Stimulated activated CD8-positive, alpha-beta memory T cell treated with anti-CD3 and anti-CD28 coated beads, Interleukin-4, amount 100 ng/mL, for 24 hours (primary cell): ENCODE results near the gene ICOSLG.
"Not testable (repeated sequence)": the region's sequence is repeated elsewhere in the genome, so short reads cannot be mapped to it uniquely, and the experiment has no call there.

ENCODE experiments used
- DNase-seq: peaks from one replicate; pipeline ENCODE4 v3.0.0-alpha.2; 2020; ENCODE audit warnings: low read depth

Gene ICOSLG

DNA sequence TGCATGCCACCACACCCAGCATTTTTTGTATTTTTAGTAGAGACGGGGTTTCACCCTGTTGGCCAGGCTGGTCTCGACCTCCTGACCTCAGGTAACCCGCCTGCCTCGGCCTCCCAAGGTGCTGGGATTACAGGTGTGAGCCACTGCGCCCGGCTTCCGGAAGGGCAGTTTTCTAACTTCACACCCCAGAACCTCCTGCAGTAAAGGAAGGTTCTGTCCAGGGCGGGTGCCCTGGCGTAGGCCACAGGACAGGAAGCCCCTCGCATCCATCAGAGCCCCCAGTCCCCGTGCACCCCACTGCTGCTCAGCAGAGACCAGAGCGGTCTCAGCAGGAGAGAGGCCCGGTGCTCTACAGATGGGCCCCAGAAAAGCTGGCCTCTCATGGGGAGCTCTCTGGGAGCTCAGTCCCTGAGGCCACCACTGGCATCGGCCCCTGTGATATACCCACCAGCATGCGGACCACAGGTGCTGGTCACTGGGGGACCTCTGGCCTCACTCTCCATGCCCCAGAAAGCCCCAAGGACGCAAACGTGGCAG lies 25.1 kb upstream of the ICOSLG start:
- DNase-seq = no peak

DNA sequence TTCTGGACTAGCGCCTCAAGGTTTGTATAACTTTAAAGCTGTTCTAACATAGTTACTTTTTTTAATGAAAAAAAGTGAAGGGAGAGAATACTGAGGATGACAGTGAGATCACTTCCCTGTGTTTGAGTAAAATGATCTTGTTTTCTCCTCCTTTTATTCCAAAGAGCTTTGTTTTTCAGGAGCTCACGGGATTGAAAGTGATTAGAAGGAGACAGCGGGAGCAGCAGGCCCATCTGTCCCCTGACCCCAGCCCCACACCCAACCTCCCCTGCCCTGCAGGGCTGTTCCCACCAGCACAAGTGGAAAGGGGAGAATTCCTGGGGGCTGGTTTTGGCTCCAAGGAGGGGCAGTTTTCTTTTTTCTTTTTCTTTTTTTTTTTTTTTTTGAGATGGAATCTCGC lies 23.0 kb upstream of the ICOSLG start:
- no peak for DNase-seq

DNA sequence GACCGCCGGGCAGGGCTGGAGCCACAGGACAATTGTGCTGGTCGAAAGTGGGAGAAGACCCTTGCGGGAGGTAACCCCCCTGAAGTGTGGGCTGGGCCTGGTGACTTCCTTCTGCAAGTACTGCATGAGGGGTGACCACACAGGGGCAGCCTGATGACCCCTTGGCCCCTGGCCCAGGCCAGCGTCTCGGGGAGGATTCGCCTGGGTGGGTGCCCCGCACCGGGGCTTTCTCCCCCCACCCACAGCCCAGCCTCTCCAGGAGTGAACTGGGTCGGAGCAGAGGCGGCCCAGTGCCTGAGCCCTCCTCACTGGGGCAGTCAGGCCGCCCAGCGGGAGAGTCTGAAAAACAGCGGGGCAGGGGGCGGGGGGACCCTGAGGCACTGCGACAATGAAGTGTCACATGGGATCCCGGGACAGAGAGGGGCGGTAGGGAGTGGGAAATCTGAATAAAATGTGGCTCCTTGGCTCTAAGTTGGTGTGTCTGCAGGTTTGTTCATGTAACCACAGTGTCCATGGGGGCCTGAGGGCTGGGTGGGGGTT lies 22.5 kb upstream of the ICOSLG start:
- no peak for DNase-seq

DNA sequence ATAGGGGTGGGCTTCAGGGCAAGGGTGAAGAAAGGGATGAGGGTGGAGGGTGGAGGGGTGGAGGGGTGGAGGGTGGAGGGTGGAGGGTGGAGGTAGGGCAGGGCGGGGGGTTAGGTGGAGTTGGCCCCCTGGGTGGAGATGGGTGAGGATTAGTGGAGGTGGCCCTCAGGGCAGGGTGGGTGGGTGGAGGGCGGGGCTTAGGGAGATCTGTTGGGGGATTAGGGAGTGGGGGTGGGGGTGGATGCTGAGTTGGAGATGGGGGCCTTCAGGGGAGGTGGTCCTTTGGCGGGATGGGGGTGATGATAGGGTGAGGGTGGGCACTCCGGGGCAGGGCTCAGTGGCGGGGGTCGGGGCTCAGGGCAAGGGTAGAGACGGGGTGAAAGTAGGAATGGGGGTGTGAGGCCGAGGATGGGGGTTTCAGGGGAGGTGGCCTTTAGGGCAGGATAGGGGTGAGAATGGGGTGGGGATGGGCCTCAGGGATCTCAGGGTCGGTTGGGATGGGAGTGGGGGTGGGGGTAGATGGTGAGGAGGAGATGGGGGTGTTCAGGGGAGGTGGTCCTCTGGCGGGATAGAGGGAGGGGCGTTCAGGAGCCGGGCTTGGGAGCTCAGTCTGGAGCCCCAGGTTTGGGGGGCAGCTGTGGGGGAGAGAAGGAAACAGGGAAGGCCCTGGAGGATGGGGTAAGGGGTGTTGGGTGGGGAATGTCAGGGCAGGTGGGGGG lies 21.8 kb upstream of the ICOSLG start:
- DNase-seq = no peak

DNA sequence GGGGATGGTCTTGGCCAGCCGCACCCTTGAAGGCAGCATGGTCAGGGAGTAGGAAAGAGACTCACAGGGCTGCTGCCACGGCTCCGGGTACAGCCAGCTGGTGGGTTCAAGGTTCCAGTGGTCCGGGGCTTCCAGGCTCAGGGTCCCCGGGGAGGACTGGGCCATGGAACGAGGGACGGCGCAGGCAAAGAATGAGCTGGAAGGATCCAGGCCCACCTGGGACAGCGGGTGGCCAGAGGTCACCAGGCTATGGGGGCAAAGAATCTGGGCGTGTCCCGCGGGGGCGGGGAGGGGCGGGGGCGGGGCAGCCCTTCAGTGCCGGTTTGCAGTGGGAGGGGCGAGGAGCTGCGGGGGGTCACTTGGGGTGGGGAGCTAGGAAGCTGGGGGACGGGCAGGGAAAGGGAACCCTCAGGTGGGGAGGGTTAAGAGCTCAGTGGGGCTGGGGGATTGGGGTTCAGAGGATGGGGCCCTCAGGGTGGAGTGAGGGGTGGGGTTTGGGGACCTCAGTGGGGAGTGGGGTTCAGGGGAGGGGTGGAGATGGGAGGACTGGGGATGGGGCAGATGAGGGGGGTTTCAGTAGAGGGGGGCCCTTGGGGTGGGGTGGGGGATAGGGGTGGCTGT lies 21.0 kb upstream of the ICOSLG start, which contains the start of gene DNMT3L:
Gene DNMT3L, minus strand, starts transcription at position 223 of the 621 bp plus-strand sequence. CDS start 638 bp downstream, outside the sequence.
- DNase-seq = no peak

DNA sequence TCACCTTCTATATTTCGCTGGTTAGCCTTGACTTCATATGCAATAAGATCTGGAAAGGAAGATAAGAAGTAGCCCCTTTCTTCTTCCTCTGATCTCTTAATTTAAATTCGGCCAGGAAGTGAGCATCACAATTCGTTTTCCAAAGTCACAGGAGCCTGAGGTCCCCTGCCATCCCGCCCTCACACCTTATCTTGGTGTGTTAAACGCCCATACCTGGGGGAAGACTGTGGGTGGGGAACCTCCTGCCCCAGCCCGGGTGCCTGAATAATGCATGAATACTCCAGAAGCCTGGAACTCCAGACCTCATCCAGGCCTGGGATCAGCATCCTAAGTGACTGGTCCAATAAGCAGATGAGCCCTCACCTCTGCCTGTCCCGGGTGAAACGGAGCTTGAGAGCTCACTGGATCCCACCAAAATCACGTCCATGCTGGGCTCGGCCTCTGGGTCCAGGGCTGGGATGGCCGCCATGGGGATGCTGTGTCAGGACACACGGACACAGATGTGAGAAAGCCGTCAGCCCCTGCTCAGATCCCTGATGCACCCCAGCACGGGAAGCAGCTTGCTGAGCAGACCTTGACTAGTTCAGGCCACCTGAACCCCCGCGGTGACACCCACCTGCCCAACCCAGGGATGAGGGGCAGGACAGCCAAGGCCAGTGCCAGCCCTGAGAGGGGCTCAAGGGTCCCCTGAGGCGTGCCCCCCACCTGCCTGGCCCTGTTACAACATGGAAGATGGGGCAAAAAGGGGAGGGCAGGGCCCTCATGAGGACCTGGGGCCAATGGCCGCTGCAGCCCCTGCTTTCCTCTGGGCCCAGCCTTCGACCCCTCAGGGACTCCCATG lies 20.3 kb upstream of the ICOSLG start:
- DNase-seq = no peak

DNA sequence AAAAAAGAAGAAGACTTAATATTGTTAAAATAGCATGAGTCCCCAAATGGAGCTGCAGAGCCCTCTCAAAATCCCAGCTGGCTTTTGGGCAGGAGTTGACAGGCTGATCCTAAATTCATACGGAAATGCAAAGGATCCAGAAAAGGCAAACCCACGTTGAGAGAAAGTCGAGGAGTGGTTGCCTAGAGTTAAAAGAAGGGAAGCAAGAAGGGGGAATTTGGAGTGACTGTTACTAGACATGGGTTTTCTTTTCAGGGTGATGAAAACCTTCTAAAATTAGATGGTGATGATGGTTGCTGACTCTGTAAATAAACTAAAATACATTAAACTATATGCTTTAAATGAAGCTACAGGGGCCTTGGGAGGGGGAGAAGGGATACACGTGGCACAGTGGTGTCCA lies 19.3 kb upstream of the ICOSLG start:
- no peak for DNase-seq

DNA sequence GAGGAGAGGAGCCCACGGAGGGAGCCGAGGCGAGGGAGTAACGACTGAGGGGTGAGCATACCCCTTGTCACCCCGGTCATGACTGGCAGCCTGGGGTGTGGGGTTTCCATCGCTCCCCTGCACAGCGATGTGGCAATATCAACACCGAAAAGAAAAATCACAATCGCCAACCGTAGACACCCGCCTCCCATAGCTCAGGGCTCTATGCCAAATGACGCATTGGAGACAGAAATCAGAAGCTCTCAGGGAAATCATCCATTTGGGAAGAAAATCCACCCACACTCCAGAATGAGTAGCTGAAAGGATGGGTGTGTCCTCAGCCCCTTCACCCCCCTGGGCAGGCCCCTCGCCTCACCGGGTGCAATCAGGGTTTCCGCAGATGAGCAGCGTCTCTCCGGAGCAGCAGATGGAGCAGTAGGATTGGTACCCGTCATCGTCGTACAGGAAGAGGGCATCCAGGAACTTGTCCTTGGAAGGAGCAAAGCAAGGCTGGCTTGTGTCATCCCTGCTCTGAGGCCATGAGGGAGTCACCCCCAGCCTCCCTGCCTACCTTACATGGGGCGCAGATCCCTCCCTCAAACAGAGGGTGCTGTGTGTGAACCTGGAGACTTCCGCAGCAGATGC lies 18.5 kb upstream of the ICOSLG start:
- DNase-seq = no peak

DNA sequence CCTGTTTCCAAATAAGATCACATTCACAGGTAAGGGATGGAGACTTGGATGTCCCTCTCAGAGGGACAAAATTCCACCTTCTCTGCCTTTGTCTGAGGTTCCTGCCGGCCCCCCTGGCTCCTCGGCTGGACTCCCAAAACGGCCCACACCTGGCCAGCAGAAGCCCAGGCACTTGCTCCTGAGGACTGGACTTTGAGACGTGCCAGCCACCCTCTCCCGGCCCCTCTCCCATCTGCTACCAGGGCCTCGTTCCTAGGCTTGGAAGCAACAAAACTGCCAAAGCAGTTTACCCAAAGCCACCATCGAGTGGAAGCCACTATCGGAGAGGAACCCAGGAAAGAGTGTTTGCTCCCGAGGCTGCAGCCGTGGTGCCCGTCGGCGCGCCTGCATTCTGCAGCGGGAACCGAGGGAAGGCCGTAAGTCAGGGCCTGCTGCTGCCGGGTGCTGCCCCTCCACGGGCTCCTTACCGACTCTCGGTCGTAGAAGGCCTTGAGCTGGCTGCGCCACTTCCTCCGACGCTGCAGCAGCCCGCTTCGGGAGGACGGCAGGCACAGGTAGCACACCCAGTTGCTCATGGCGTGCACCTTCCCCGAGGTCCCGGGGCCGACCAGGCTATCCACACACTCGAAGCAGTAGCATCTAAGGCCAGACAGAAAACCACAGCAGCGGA lies 17.4 kb upstream of the ICOSLG start:
- DNase-seq = no peak

DNA sequence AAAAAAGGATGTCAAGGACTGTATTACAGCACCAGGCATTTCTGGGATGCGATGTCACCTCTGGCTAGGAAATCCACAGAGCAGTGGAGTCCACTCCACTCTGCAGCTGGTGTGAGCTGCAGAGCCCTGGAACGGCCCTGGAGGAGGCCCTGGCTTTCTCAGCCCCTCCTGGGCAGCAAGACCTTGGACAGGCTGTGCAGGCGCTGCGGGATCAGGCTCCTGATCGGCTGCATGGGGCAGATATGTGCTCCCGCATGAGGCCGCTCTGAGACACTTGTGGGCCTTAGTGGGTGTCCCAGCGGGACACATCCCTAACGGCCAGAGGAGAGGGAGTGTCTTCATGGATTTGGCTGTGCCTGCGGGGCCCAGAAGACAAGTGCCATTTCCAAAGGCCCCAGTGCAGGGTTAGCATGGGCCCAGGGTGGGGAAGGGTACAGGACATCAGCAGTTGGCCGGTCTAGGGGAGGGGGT lies 14.8 kb upstream of the ICOSLG start:
- no peak for DNase-seq

DNA sequence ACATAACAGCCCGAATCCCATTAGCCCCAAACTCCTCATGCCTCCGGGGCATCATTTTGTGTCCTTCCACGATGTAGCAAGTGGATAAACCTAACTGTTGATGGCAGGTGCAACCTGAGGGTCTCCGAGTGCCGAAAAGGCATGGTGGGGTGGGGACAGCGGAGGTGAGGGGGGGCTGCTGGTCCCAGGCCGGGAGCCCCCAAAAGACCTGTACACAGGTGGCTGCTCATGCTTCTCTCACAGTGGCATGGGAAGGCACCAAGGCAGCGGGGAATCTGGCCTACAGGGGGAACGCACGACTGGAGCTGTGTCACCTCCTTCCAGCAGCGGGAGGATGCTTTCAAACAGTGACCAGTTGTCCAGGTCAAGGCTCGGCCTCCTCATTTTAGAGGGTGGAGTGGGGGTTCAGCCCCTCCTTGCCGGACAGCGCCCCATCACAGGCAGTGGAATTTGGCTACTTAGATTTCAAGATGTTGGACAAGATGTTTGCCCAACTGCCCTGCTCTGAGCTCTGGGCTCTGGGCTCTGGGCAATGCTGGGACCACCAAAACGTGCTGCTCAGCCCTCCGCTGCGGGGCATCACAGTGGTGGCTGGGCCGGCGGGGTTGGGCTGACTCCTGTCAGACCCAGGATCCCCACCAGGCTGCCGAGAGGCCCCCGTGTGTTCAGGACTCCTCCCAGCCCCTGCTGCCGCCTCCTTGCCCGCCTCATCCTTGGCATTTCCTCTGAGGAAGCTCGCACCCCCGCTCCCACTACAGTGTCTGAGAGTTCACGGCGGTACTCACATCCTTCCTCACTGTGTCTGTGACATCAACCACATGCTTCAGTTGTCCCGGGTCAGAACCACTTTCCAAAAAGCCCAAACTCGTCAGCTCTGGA lies 13.3 kb upstream of the ICOSLG start:
- DNase-seq = no peak

DNA sequence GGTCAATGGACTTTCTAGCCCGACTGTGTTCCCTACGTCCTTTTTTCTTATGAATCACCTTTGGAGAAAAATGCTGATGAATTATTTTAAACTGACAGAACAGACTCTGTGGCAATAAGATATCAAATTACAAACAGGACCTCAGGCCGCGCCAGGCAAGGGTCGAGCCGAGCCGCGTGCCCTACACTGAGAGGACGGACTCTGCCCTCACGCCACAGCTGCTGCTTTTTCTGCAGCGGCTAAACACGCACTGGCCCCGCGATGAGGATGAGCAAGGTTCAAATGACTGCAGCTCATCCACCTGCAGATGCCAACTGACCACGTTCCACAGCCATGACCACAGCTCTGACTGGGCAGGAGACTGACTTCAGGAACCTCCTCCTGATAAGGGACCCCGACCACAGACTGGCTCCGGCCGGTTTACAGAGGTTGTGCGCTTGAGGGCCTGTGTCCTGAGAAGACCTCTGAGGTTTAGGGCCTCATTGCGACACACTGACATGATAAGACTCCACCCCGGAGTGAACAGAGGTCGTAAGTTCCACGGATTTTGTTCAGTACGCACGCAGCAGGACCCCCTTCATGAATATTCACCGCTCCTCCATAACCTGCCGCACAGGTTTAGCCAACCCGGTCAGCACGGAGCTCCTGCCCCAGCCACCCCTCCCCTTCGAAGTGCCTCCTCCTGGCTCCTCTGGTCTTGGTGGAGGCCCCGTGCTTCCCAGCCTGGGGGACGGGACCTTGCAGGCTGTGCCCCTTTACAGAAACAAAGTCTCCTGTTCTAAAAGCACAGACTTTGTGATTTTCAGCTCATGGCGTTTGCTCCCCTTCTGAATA lies 8.7 kb upstream of the ICOSLG start:
- not testable (repeated sequence) for DNase-seq

DNA sequence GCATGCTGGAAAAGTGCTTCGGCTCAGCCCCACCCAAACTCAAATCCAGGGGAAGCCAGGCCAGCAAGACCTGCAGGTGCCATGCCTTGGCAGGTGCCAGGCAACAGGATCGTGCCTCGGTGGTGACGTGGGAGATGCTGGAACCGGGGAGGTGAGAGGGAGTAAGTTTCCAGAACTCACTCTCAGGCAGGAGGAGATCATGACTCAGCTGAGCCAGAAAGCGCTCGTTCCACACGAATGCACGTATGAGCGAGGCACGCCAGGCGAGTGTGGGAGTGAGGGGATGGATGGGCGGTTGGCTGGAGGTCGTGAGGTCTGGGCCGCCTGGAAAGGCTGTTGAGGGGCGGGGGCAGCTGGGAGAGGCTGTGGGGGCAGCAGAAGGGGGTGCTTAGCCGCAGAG lies 7.2 kb upstream of the ICOSLG start:
- DNase-seq = not testable (repeated sequence)

DNA sequence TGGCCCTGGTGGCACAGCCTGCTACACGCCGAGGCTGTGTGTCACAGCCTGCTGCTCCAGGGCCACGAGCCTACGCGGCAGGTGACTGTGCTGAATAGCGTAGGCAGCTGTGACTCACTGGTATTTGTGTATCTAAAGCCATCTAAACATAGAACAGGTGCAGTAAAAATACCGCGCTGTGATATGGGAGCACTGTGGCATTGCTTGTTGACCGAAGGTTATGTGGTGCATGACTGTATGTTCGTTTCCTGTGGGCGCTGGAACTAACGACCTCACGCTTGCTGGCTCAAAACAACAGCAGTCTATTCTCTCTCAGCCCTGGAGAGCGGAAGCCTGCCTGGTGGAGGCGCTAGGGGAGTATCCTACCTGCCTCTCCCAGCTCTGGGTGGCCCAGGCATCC lies 3.2 kb upstream of the ICOSLG start:
- not testable (repeated sequence) for DNase-seq

DNA sequence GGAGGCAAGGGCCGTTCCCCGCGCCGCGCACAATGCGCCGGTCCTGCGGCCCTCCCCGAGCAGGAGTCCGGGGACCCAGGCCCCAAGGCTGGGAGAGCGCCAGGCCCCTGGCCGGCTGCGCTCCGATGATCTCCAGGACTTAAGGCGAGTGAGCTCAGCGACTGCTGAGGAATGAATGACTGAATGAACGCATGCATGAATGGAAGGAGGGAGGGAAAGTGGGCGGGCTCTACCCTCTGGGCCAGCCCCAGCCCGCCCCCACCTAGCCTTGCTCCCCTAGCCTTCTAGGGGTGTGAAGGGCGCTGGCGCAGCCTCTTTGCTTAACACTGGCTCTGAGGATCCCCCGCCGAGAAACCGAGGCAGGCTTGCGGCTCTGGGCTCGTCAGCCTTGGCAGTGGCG lies 538 bp upstream of the ICOSLG start:
- not testable (repeated sequence) for DNase-seq

DNA sequence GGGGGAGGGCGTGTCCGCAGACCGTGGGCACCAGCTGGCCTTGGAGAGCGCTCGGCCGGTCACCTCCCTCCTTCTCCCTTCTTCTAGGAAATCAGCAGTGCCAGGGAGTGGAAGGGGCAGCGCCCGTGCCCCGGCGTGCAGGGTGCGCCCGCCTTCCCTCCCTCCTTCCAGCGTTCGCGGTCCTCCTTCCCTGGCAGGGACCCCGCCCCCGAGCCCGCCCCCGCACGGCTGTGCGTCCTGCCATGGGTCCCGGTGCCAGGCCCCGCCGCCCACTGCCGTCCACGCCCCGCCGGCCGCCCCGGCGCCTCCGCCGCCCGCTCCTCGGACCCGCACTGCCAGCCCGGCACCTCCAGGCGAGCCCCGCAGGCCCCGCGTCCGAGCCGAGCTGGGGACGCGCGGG lies 390 bp downstream of the ICOSLG start:
- not testable (repeated sequence) for DNase-seq

DNA sequence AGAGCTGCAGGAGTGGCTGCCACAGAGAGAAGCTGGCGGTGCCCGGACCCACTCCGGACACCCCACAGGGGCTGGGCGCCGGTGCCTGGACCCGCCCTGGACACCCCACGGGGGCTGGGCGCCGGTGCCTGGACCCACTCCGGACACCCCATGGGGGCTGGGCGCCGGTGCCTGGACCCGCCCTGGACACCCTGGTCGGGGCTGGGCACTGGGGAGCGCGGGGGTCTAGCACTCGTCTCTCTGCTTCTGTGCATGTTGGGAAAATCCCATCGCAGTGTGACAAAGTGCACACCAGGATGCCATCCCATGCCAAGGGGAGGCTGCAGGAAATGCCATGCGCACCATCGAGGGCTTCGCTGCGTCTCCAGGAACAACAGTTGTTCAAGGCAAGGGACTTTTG lies 11.2 kb downstream of the ICOSLG start:
- DNase-seq = not testable (repeated sequence)

DNA sequence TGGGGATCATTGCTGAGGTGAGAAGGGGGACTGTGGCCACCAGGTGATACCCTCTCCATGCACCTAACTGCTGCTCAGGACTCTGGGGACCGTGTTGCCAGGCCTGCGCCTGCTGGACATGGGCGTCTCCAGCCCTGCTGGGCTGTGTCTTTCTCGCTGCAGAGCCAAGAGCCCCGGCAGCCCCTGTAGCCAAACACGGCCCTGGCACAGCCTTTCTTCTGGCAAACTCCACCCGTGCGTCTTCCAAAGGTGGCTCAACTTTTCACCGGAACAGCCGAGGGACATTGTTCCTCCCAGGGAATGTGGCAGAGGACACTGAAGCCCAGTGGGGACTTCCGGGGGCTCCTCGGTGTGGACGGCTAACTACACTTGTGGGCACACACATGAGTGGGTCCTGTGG lies 12.6 kb downstream of the ICOSLG start:
- DNase-seq = not testable (repeated sequence)

DNA sequence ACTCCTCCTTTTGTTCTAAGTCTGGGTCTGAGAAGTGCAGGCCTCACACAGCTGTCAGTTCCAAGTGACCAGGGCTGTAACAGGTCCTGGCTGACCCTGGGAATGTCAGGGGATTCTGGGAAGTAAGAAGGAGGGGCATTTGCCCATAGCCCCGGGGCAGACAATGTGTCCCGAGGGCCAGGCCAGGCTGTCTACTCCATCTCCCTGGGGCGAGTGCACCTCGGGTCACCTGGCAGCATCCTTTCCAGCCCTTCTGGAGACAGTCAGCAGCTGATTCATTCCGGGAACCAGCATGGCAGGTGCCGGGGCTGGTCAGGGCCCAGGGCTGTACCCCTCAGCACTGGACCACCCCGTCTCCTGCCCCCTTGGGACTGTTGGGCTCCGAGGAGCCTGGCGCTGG lies 13.1 kb downstream of the ICOSLG start:
- not testable (repeated sequence) for DNase-seq
